ENCODE data around the gene MEIOC. TPM values are rescaled to one million over a fixed set of nuclear protein-coding genes. Genes with fewer than 3 reads are reported as not detected.
"Not testable (repeated sequence)": the region's sequence is repeated elsewhere in the genome, so short reads cannot be mapped to it uniquely, and the experiment has no call there.

Gene MEIOC
- total RNA-seq, 1 experiment from 2014 or later: 3.5 TPM

- DNase-seq: no peak
- CTCF ChIA-PET: no interaction called here
- TF ChIP-seq, protein P1, sequence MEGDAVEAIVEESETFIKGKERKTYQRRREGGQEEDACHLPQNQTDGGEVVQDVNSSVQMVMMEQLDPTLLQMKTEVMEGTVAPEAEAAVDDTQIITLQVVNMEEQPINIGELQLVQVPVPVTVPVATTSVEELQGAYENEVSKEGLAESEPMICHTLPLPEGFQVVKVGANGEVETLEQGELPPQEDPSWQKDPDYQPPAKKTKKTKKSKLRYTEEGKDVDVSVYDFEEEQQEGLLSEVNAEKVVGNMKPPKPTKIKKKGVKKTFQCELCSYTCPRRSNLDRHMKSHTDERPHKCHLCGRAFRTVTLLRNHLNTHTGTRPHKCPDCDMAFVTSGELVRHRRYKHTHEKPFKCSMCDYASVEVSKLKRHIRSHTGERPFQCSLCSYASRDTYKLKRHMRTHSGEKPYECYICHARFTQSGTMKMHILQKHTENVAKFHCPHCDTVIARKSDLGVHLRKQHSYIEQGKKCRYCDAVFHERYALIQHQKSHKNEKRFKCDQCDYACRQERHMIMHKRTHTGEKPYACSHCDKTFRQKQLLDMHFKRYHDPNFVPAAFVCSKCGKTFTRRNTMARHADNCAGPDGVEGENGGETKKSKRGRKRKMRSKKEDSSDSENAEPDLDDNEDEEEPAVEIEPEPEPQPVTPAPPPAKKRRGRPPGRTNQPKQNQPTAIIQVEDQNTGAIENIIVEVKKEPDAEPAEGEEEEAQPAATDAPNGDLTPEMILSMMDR (IDR thresholded peaks at IDR 0.05; ENCODE audit: unreplicated experiment): no peak
- intact Hi-C loops (cut with micrococcal nuclease; ENCODE audit: unreplicated experiment): no loop called here
- H3K9me3 Mint-ChIP-seq (ENCODE audit: low read depth, unreplicated experiment): no peaks in the 10 kb centered on the region
- H3K4me3 Mint-ChIP-seq (ENCODE audit: low read depth, unreplicated experiment): no peak overlapping the region
- H3K4me1 Mint-ChIP-seq (ENCODE audit: low read depth, unreplicated experiment): peaks cover 15% of the 10 kb centered on the region
- peaks cover 23% of the 10 kb centered on the region for H3K36me3 Mint-ChIP-seq (ENCODE audit: insufficient read depth, unreplicated experiment)
- H3K27ac Mint-ChIP-seq (ENCODE audit: unreplicated experiment): no peak overlapping the region
- no peaks in the 10 kb centered on the region for H3K27me3 Mint-ChIP-seq (ENCODE audit: unreplicated experiment)
- no TSS peak for BruUV-seq (replicated peaks)
Measured at GRCh38 chr17:44693609-44694008, 37.3 kb downstream of the MEIOC start.

GRCh38 chr17:44700288-44700687 lies 44.0 kb downstream of the MEIOC start:
- DNase-seq; CTCF ChIA-PET; H3K36me3 Mint-ChIP-seq (ENCODE audit: insufficient read depth, unreplicated experiment); H3K9me3 Mint-ChIP-seq (ENCODE audit: low read depth, unreplicated experiment); intact Hi-C loops (cut with micrococcal nuclease; ENCODE audit: unreplicated experiment); H3K27me3 Mint-ChIP-seq (ENCODE audit: unreplicated experiment); BruUV-seq (replicated peaks); H3K4me3 Mint-ChIP-seq (ENCODE audit: low read depth, unreplicated experiment); H3K27ac Mint-ChIP-seq (ENCODE audit: unreplicated experiment); H3K4me1 Mint-ChIP-seq (ENCODE audit: low read depth, unreplicated experiment): not testable (repeated sequence)

GRCh38 chr17:44707755-44708400 lies 51.6 kb downstream of the MEIOC start:
- TF ChIP-seq, protein P1 (IDR thresholded peaks at IDR 0.05; ENCODE audit: unreplicated experiment): no peak
- CTCF ChIA-PET: interaction anchor here (0.5 to 0.9 kb wide), 3 partner anchors 87 to 445 kb away, joined by 3 to 9 read pairs (median 4); no protein-coding TSS in a partner anchor
- Mint-ChIP-seq H3K36me3 (ENCODE audit: insufficient read depth, unreplicated experiment) (no peaks in the 10 kb centered on the region), H3K4me1 (ENCODE audit: low read depth, unreplicated experiment) (no peaks in the 10 kb centered on the region), H3K27me3 (ENCODE audit: unreplicated experiment) (no peaks in the 10 kb centered on the region), H3K27ac (ENCODE audit: unreplicated experiment) (no peak overlapping the region), H3K9me3 (ENCODE audit: low read depth, unreplicated experiment) (no peaks in the 10 kb centered on the region), H3K4me3 (ENCODE audit: low read depth, unreplicated experiment) (no peak overlapping the region)
- no TSS peak for BruUV-seq (replicated peaks)
- DNase-seq: no peak
- intact Hi-C loops (cut with micrococcal nuclease; ENCODE audit: unreplicated experiment): no loop called here

DNA sequence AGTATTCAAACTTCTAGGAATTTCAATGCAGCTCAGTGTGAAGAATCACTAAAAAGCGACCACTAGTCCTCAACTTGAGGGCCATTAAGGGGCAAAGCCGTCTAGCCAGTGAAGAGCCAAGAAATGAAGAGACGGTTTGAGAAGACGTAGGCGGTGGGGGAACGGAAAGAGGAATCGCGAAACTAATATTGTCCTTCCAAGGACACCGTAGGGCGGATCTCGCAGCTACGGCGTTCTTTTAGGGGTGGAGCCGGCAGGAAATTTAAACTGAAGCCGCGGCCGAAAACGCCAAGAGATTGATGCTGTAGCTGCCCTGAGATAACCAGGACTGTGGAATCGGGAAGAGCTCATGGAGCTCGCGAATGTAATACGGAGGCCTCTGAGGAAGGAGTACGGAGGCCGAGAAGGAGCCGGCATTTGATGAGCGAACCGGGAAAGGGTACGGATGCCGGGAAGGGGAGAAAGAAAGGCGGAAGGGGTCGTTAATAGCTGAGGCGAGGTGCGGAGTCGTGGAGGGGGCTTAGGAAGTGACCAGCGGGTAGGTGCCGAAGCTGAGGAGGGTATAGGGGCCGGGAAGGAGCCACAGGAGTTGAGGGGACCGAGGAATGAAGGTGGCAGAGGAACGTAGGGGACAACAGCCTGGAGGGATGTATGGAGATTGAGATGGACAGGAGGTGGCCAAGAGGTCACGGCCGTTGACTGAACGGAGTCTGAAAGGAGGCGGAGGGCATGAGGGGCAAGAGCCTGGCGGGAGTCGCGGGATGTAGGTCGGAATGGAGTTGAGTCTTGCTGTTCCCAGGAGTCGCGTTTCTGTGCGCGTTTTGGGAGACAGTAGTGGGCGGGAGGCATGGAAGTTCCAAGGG lies 52.4 kb downstream of the MEIOC start, which contains the start of gene DBF4B:
TSS of gene DBF4B (plus strand) at position 265 of the 863 bp plus-strand sequence. CDS start at position 421, 156 bp downstream.
- Mint-ChIP-seq H3K9me3 (ENCODE audit: low read depth, unreplicated experiment) (no peaks in the 10 kb centered on the region), H3K27me3 (ENCODE audit: unreplicated experiment) (no peaks in the 10 kb centered on the region), H3K4me3 (ENCODE audit: low read depth, unreplicated experiment) (no peak within 1 kb of the TSS), H3K27ac (ENCODE audit: unreplicated experiment) (no peak within 1 kb of the TSS), H3K4me1 (ENCODE audit: low read depth, unreplicated experiment) (no peaks in the 10 kb centered on the region), H3K36me3 (ENCODE audit: insufficient read depth, unreplicated experiment) (no peaks in the 10 kb centered on the region)
- TF ChIP-seq, protein P1 (IDR thresholded peaks at IDR 0.05; ENCODE audit: unreplicated experiment): no peak
- peak; percentile 92 for DNase-seq
- CTCF ChIA-PET: interaction anchor here (0.5 to 0.9 kb wide), 2 partner anchors 86 to 444 kb away, joined by 3 to 4 read pairs; no protein-coding TSS in a partner anchor
- BruUV-seq (replicated peaks): no TSS peak
- intact Hi-C loops (cut with micrococcal nuclease; ENCODE audit: unreplicated experiment): no loop called here
